Progenitor cell of endocrine pancreas (in vitro differentiated cells): ENCODE measurements around the gene LCN6. TPM values are rescaled to one million over a fixed set of nuclear protein-coding genes. Genes with fewer than 3 reads are reported as not detected.

Experiments
- DNase-seq: peaks from one replicate; pipeline ENCODE4 v3.0.0; 2021; ENCODE audit warnings: low spot score; ENCODE audit not compliant: unreplicated experiment
- H3K27ac Mint-ChIP-seq: 2 replicates; pipeline ENCODE4 v1.8.0; 2021; ENCODE audit warnings: mild to moderate bottlenecking, moderate library complexity, mixed read lengths
- H3K27me3 Mint-ChIP-seq: 2 replicates; pipeline ENCODE4 v1.8.0; 2021; ENCODE audit warnings: mixed read lengths
- H3K36me3 Mint-ChIP-seq: 2 replicates; pipeline ENCODE4 v1.8.0; 2022; ENCODE audit warnings: mixed read lengths; ENCODE audit not compliant: insufficient read depth
- H3K4me1 Mint-ChIP-seq: 2 replicates; pipeline ENCODE4 v1.8.0; 2021; ENCODE audit warnings: low read depth, mixed read lengths
- H3K4me3 Mint-ChIP-seq: 2 replicates; pipeline ENCODE4 v1.8.0; 2021; ENCODE audit warnings: low read depth, mild to moderate bottlenecking, moderate library complexity, mixed read lengths
- H3K9me3 Mint-ChIP-seq: 2 replicates; pipeline ENCODE4 v1.8.0; 2021; ENCODE audit warnings: low read depth, mixed read lengths
- CTCF ChIP-seq: fragments of 200-600 bp; sonication (generic); IDR thresholded peaks from one replicate; pipeline ENCODE4 v1.5.0; 2021; ENCODE audit warnings: antibody characterized with exemption, mild to moderate bottlenecking; ENCODE audit not compliant: unreplicated experiment
- total RNA-seq: library from RNA; stranded (reverse); gene quantifications from 2 replicates; pipeline ENCODE4 v1.2.1, GENCODE V29; 2021

The LCN6 gene
- total RNA-seq, 1 donor from 2014 or later = not detected

GRCh38 chr9:136700959-136701667, 47.2 kb downstream of the LCN6 start:
- DNase-seq = no peak
- peaks cover 4% of the 10 kb centered on the region for H3K27me3 Mint-ChIP-seq
- no peak for TF ChIP-seq CTCF
- no peak overlapping the region for H3K4me3 Mint-ChIP-seq
- peaks cover 28% of the 10 kb centered on the region for H3K4me1 Mint-ChIP-seq
- no peaks in the 10 kb centered on the region for H3K36me3 Mint-ChIP-seq
- no peak overlapping the region for H3K27ac Mint-ChIP-seq
- H3K9me3 Mint-ChIP-seq = no peaks in the 10 kb centered on the region

- Mint-ChIP-seq H3K4me1 (peaks cover 28% of the 10 kb centered on the region), H3K36me3 (no peaks in the 10 kb centered on the region), H3K27ac (no peak overlapping the region), H3K9me3 (no peaks in the 10 kb centered on the region), H3K27me3 (no peaks in the 10 kb centered on the region), H3K4me3 (no peak overlapping the region)
- no peak for TF ChIP-seq CTCF
- DNase-seq = no peak
Measured at GRCh38 chr9:136700304-136700703, 48.0 kb downstream of the LCN6 start.

GRCh38 chr9:136698635-136699246, 49.6 kb downstream of the LCN6 start:
- Mint-ChIP-seq H3K4me3 (peak overlapping the region; percentile 36), H3K9me3 (no peaks in the 10 kb centered on the region), H3K36me3 (no peaks in the 10 kb centered on the region), H3K27ac (peak overlapping the region; percentile 82), H3K4me1 (peaks cover 28% of the 10 kb centered on the region), H3K27me3 (no peaks in the 10 kb centered on the region)
- no peak for TF ChIP-seq CTCF
- no peak for DNase-seq

GRCh38 chr9:136697821-136698526, 50.4 kb downstream of the LCN6 start:
- Mint-ChIP-seq H3K9me3 (no peaks in the 10 kb centered on the region), H3K4me3 (no peak overlapping the region), H3K27ac (peak overlapping the region; percentile 78), H3K27me3 (no peaks in the 10 kb centered on the region), H3K4me1 (peaks cover 34% of the 10 kb centered on the region), H3K36me3 (no peaks in the 10 kb centered on the region)
- TF ChIP-seq CTCF = no peak
- no peak for DNase-seq

GRCh38 chr9:136697146-136697820, 51.0 kb downstream of the LCN6 start:
- H3K27me3 Mint-ChIP-seq = no peaks in the 10 kb centered on the region
- H3K9me3 Mint-ChIP-seq = no peaks in the 10 kb centered on the region
- DNase-seq = no peak
- no peak for TF ChIP-seq CTCF
- peak overlapping the region; percentile 33 for H3K4me3 Mint-ChIP-seq
- H3K36me3 Mint-ChIP-seq = no peaks in the 10 kb centered on the region
- H3K27ac Mint-ChIP-seq = peak overlapping the region; percentile 23
- peaks cover 36% of the 10 kb centered on the region for H3K4me1 Mint-ChIP-seq
